G401 (cell line): ENCODE data around the gene AGAP1. TPM values are rescaled to one million over a fixed set of nuclear protein-coding genes. Genes with fewer than 3 reads are reported as not detected.
A peak's percentile ranks its signal among the peaks of the same experiment; 100 is the strongest.

Experiments
- DNase-seq: peaks from one replicate; pipeline ENCODE4 v3.0.0-alpha.2; 2015; ENCODE audit warnings: low spot score
- in situ Hi-C: cut with HindIII; loops from 2 replicates; pipeline ENCODE4 v1.10.0; 2016; ENCODE audit warnings: low sequenced_read_pairs, mixed read lengths
- total RNA-seq: library from RNA; depleted of rRNA; stranded (reverse); fragments of >200 nt; shearing (Covaris generic); gene quantifications from 2 replicates; pipeline ENCODE4 v1.2.3, GENCODE V29; 2014

AGAP1 gene
- total RNA-seq, 1 experiment from 2014 or later: 14.4 TPM

DNA sequence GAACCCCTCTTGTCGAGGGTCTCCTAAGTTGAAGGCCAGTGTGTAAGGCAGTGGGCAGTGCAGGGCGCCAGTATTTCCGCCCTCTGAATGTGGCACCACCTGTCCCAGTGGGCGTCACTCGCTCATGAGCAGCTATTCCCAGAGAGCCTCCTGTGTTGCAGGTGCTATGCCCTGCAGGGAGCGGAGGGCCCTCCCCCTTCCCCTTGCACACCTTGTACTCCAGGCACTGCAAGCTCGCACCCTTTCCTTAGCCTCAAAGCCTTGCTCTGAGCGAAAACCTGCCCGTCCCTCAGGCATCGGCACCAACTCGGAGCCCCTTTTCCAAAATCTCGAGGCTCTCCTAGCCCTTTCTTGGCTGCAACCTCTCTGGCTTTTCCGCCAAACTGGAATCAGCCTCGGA lies 282.7 kb downstream of the AGAP1 start:
- in situ Hi-C loops: no loop called here
- DNase-seq: no peak

DNA sequence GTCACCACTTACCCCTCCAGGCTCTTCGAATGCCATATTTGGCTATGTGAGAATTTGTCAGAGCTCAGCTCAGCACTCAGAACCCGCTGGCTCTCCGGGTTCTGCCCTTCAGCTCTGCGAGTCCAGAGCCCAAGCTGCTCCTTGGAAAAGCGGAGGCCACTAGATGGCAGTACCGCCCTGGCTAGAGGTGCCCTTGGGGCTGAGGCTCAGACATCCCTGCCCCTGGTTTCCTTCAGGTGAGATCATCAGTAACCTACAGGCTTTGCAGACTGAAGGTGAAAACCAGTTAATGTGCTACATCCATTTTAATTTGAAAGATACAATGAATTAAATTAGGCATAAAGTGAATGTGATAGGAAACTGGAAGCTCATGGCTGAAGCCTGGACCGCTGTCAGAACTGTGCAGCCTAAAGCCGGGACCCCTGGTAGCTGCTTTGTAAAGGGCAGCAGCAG lies 285.6 kb downstream of the AGAP1 start:
- peak; percentile 89 for DNase-seq
- in situ Hi-C loops: no loop called here

DNA sequence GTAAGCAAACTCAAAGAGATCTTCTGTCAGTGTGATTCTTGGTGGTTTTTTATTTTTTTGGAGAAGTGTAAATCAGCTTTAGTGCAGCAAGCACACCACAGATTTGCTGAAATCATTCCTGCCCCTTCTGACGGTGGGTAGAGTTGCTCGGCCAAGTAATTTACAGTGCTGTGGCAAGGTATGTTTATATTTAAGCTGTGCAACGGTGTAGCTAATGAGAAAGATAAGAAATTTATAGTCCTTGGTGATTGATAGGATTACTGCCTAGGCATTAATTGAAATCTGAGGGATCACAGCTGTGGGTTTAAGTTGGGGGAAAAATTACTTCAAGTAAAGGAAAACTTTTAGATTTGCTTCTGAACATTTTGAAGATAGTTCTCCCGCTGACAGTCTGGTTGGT lies 286.6 kb downstream of the AGAP1 start:
- in situ Hi-C loops: no loop called here
- DNase-seq: no peak

DNA sequence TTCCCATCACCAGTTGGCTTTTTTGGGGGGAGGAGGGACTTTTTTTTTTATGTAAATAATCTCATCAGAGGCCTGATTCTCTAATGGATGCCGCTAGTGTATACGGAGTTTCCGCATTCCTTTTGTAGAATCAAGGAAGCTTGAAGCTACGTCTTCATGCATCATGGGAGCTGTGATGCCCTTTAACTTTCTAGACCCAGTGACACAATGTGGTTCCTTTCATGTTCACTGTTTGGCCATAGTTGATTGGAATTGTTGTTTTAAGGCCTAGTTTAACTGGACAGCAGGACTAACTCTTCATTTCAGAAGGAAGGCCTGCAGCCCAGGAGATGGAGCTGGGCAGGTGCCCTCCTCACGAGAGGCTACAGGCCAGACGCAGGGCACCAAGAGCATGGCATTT lies 287.9 kb downstream of the AGAP1 start:
- DNase-seq: no peak
- in situ Hi-C loops: no loop called here

DNA sequence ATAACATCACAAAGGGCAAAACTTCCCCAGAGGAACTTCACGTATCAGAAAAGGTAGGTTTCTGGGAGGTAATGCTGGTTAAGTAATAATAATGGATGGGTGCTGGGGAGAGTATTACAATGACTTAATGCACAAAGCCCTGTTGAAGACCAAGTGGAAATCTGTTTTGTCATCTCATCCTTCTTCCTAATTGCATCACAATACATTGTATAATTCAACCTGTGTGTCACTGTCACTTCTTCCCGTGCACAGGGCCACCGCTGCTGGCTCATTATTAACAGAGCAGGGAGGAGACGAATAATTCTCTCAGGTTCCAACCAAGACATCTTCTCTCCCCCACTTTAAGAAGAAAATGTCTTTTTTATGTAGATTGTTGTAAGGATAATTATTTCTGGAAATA lies 290.9 kb downstream of the AGAP1 start:
- DNase-seq: no peak
- in situ Hi-C loops: no loop called here

DNA sequence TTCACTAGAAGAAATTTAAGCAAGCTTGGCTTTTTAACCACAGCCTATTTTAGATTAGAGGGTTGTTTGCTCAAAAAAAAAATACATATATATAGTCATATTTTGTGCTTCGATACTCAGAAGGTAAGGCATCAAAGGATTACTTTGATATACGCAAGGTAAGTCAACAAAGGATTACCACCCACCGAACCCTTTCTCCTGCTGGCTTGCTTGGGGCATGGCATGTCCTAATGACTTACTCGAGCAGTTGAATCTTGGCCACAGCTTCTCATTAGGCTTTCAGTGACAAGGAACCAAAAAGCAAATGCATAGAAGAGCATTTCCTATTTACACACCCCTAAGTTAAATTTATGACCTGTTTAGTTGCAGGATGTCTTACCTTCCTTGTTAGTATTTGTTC lies 295.7 kb downstream of the AGAP1 start:
- in situ Hi-C loops: no loop called here

DNA sequence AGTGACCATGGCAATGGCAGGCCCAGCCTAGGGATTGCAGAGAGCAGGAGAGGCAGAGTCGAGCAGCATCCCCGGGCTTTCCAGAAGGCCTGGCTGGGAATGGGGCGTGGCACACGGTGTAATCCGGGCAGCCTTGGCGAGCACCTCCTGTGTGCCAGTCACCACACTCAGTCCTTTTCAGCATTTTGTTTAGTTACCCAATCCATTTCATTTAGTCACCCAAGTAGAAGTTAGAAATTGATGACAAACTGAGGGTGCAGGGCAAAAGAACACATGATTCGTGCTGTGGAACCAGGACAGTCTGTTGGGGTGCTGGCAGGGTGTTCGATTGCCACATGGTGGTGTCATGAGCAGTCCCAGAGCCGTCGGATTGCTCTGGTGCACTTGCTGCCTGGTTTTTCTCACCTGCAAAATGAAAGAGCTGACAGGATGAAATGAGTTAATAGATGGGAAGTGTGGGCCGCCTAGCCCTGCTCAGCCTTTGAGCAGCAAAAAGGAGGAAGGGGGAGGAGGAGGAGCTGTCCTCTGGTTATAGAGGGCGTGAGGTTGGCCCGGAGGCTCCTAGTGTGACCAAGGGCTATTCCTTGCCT lies 299.4 kb downstream of the AGAP1 start:
- peak; percentile 64 for DNase-seq
- in situ Hi-C loops: no loop called here

More for the DNA sequence above, 295.7 kb downstream of the AGAP1 start:
- DNase-seq: no peak

DNA sequence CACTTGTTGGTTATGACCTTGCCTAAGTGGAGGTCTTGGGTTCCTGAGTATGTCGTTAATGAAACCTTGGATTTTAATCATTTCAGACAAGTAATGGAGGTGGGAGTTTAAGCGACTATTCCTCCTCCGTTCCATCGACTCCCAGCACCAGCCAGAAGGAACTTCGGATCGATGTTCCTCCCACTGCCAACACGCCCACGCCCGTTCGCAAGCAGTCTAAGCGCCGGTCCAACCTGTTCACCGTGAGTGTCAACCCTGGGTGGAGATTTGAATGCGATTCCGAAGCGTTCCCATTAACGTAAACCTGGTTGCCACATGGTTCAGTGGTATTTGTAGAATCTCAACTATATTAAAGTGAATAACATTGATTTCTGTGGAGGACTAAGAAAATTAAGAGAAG lies 305.4 kb downstream of the AGAP1 start:
- in situ Hi-C loops: no loop called here
- no peak for DNase-seq

DNA sequence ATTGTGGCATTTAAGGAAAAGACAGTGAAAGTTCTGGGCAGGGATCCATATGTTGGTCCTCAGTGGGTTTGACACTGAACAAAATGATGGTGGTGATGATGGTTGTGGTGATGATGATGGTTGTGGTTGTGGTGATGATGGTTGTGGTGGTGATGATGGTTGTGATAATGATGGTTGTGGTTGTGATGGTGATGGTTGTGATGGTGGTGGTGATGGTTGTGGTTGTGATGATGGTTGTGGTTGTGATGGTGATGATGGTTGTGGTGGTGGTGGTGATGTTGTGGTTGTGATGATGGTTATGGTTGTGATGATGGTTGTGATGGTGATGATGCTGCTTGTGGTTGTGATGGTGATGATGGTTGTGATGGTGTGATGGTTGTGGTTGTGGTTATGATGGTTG lies 308.7 kb downstream of the AGAP1 start:
- in situ Hi-C loops: no loop called here
- no peak for DNase-seq

DNA sequence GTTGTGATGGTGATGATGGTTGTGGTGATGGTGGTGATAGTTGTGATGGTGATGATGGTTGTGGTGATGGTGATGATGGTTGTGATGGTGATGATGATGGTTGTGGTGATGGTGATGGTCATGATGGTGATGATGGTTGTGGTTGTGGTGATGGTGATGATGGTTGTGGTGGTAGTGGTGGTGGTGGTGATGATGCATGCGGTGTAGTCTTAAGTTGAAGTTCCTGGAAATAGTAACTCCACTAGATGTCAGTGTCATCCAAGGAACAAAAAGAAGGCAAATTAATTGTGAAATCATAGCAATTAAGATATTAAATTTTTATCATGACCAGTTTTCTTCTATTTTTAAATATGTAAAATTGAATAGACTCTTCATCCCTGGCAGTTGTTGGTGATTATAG lies 309.2 kb downstream of the AGAP1 start:
- DNase-seq: peak; percentile 25
- in situ Hi-C loops: no loop called here

DNA sequence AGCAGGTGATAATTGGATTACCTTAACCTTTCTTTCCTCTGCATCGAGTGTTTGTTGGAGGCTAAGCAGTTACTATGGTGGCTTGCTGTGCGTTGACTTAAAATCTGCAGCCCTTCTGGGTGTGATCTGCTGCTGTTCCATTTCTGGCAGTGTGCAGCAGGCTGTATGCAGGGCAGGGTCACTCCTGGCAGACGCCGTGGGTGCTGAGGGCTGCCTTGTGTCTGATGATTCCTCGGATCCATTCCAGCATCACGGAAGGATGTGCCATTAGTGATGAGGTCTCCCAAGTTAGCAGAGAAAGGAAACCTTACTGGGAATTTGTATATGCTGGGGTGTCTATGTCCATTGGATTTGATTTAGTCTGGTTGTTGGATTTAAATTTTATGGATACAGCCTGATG lies 310.8 kb downstream of the AGAP1 start:
- in situ Hi-C loops: no loop called here
- peak; percentile 48 for DNase-seq

DNA sequence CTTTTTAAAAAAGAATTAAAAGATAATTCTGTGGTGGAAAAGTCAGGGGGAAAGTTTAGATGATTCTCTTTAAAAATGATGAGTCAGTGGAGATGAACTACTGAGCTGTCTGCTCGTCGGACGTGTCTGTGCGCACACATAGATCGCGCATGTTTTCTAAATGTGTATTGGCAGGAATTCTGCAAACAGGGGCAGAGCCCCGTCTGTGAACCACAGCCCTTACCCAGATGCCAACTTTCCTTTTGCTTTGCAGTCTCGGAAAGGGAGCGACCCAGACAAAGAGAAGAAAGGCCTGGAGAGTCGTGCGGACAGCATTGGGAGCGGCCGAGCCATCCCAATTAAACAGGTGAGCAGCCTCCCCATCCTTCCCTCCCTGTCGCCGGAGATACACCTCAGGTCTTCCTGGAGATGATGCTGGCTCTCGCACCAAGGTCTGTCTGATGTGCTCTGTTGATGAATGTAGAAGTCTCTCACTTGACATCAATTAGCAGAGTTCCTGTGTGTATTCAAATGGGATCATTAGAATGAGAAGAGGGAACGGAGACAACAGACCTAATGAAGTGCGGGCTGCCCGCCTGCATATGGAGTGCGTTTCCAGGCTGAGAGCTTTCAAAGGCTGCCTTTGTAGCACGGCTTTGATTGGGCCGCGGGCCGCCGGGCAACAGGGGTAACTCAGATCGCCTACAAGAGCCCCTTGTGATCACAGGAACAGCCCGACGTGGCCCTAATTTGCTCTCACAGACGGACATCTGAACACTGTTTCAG lies 313.3 kb downstream of the AGAP1 start:
- in situ Hi-C loops: no loop called here
- DNase-seq: no peak

DNA sequence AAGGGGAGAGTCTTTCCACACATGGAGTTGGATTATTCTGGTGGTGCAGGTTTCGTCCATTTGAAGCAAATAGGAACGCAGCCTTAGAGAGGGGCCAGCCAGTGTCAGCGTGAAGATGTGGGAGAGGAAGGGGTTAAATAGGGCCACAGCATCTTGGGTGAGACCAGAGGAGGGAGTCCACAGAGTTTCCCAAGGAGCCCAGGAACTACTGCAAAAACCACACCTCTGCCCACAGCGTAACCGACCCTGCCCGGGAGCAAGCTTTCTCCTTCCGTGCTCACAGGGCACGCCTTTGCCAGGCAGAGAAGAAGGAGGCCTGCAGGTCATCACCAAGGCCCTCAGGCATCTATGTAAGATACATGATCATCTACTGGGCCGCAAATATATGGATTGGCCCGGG lies 314.5 kb downstream of the AGAP1 start:
- DNase-seq: no peak
- in situ Hi-C loops: no loop called here

DNA sequence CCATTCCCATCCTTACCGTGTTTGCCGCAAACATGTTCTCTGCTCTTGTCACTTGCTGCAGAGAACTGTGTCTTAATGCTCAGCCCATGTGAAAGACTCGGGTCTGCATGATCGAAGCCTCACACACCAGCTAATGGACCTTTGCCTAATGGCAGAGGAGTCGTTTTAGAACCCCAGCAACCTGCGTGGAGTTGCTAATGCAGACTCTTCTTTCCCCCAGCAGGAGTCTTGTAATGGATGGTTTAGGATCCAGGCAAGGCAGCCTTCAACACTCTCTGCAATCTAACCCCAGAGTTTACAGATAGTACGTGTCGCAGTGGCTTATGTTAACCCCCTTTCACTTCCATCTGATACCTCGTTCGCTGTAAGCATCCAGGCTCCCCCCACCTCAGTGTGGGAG lies 316.4 kb downstream of the AGAP1 start:
- DNase-seq: no peak
- in situ Hi-C loops: no loop called here

DNA sequence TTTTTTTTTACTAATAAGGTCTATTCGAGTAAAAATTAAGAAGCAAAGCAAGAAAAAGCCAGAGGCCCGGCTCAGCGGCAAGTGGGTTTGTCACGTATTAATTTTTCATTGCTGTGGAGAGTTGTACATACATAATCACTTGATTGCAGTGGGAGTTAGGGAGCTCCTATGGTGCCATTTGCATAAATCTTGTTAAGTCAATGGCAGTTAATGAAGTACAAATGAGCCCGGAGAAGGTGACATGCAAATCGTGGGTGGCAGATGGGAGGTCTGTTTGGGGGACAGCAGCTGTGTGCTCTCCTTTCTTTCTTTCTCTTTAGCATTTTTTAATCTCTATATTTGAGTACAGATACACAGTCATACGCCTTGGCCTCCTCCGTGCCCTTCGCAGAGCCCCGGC lies 317.0 kb downstream of the AGAP1 start:
- in situ Hi-C loops: no loop called here
- DNase-seq: no peak

DNA sequence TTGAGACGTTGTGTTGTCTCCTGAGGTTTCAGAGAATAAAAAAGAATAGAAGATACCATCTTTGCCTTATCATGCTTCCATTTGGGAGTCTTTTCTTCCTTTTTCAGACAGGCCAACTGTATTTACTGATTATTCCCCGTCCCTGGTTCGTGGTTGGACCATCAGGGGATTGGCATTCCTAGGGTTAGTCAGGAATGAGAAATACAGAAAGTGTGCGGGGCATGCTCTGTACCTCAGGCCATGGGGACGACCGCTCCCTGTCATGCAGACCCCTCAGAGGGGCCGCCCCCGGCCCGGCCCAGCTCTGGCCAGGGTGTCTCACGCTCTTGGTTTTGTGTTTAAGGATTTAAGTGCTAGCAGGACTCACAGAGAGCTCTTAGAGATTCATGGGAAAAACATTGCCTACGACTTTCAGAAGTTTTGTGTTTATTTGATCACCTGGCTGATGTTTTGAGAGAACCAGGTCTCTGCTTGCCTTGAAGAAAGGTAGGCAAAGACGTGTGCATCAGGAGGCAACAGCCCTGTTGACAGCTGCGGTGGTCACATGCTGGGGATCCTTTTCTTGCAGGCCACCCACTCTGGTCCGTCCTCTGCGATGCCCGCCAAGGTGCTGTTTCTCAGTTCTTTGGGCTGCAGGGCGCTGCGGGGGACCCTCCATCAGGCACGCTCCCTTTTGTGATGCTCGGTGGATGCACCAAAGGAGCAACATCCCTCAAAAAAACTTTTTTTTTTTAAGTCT lies 317.8 kb downstream of the AGAP1 start:
- in situ Hi-C loops: no loop called here
- no peak for DNase-seq

DNA sequence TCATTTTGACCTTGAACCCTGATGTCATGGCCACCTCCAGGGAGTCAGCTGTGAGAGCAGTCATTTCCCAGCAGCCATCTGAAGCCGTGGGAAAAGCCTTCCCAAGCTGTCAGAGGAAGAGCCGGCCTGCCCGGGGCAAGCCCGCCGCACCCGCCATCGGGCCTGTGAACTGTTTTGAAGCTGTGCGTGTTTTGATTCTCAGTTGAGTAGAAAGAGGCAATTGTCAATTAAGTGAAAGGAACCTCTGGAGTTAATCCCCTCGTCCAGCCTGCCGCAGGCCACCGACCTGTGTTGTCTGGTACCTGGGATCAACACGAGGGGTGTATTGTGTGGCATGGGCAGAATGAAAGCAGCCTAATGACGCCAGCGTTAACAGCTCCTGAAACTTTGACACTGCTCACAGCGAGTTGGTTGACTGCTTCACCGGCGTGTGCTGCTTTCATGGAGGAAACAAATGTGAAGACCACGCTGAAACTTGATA lies 318.4 kb downstream of the AGAP1 start:
- no peak for DNase-seq
- in situ Hi-C loops: no loop called here

DNA sequence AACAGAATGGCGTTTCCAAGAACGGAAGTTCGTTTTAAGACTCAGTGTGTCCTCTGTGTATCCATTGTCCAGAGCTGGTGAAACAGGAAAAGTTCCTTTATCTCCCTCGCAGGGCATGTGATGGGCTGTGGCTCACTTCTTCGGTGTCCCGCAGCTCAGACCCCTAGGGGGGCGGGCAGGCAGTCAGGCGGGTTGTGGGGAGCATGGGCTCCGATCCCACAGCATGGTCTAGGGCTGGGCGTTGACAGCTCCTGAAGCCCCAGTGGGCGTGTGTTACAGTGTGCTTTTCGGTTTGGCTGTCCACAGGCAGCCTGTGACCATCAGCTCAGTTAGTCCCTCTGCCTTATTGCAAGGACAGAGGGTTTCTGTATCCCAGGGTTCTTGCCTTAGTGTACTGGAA lies 319.6 kb downstream of the AGAP1 start:
- DNase-seq: no peak
- in situ Hi-C loops: no loop called here

DNA sequence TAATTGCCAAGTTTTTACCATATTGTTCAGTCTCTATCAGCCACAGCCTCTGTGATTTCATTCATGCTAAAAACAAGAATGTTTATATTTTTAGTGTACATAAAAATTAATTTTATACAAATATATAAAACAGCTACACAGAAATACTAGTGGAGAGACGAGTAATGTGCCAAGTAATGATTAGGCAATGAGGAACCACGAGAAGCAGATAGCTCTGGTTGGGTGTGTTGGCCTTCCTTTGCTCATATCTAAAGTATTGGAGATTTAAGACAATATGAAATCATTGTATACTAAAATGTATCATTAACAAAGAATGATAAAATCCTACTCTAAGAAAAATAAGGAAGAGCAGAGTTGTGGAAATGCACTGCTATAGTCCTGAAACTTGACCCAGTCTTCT lies 326.7 kb downstream of the AGAP1 start:
- DNase-seq: no peak
- in situ Hi-C loops: no loop called here

DNA sequence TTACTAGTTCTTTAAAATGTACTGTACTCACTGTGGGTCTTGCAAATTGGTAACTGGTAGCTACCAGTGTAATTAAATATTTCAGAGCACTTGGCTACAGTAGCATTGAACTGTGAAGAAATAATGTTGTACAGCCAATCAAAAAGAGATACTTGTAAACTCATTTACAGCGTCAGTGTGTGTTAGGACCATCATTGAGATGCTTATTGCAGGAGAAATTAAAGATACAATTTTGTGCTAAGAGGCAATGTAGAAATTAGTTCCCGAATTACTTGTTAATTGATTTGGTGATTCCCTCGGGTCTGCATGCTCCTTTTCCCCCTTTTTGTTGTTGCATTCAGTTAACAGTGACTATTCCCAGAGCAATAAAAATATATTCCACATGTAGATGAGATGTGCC lies 330.5 kb downstream of the AGAP1 start:
- in situ Hi-C loops: no loop called here
- DNase-seq: no peak
